GM19395 (cell line): ENCODE measurements around the gene RPS6KA5.

Source experiments
- ATAC-seq: cut with Tn5 transposase; IDR thresholded peaks from one replicate; pipeline ENCODE4 v1.9.1; 2021; ENCODE audit warnings: mild to moderate bottlenecking, moderate library complexity; ENCODE audit not compliant: unreplicated experiment

The RPS6KA5 gene

DNA sequence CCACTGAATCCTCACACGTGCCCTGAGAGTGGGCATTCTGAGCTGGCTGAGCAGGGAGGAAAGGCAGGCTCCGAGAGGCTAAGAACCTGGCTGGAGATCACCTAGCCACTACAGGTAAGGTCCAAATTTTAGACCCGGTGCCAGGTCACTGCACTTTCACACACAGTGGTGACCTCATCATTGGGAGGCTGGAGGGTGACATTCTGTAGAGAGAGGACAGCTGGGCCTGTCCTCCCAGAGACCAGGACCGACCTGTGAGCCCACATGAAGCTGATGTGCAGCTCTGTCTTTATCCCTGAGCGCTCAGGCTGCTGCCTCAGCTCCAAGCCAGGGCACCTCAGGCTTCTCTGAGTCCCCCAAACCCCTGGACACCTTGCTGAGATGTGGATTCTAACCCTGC, 248.3 kb downstream of the RPS6KA5 start:
- no peak for ATAC-seq

DNA sequence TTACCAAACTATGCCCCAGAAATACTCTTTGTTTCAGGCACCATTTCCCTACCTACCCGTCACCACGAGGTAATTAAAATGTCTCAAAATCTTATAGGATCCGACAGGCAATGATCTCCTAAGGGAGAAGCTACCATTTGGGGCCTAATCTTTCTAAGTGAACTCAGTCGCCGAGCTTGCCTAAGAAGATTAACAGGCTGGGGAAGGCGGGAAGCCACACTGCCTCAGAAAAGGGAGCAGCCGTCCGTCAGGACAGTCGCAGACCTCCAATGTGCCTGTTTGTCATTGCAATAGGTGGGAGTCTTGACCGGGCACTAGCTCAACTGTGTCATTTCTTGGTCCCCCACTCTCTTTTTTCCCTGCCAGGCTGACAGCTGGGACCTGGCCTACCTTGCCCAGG, 248.8 kb downstream of the RPS6KA5 start:
- no peak for ATAC-seq

DNA sequence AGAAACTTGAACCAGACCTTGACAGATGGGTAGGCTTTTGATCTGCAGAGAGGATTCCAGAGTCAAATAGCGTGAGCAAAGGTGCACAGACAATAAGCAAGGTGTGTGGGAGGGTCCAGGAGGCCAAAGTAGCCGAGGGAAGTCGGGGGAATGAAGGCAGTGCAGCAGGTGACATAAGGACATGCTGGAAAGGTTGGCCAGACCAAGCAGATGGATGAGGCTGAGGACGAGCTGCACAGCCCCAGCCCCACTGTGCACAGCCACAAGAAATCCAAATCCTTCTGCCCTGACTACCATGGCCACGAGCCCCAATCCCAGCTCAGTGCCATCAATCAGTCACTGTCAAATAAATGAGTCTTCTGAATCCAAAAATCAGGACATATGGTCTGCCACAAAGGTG, 249.6 kb downstream of the RPS6KA5 start:
- ATAC-seq = no peak

DNA sequence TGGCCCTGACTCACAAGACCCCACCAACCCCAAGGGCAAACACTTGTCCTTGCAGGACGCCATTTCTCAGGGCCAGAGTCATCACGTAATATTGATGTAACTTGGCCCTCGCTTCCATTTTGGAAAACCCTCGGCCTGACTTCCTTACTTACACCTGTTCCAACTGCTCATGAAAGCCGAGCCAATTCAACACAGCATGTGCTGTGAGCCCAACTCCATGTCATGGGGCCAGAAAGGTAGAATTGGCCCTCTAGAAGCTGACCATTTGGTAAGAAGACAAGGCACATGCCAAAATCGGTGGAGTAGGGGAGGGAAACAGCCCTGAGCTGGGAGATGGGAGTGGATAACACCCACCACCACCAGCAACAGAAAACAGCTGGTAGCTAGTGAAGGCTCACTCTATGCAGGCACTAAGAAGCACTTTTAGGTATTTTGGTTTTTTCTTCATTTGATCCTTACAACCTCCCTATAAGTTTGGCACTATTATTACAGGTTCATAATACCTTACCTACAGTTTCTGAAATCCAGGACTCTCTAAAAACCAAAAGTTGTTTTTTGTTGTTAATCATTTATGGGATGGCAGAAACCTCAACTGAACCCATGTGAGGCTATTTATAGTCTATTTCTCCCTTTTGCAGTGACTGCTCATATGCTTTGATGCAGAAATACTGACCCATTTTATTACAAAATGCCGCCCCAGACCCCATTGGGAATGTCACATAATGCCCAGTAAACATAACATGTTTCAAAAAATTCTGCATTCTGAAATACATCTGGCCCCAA, 250.7 kb downstream of the RPS6KA5 start:
- ATAC-seq = no peak

DNA sequence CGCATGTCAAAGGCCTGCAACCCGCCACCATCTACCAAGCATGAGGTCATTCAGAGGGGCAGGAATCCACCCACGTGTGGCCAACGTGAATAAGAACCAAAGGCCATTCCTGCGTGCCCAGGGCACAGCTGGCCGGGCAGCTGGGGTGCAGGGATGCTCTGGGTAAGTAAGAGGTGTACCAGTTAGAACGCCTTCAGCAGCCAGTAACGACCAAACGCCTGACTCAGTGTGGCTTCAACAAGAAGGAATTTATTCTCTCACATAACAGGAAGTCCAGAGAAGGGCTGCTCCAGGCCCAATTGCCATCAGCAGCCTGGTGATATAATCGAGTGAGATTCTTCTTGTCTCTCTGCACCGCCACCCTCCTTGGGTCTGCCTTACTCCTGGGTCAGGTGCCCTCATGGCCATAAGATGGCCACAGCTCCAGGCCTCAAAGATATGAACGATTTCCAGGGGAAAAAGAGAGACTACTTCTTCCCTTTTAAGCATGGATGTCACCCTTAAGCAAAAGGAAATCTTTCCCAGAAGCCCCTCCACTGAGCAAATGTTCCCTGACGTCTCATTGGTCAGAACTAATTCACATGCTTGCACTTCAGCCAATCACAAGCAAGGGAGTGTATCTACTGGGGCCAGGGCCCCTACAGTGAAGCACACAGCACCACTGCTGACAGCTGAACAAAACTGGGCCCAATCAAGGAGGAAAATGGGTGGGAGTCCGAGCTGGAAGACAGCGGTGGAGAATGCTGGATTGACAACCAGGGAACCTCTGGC, 251.5 kb downstream of the RPS6KA5 start:
- ATAC-seq = no peak

DNA sequence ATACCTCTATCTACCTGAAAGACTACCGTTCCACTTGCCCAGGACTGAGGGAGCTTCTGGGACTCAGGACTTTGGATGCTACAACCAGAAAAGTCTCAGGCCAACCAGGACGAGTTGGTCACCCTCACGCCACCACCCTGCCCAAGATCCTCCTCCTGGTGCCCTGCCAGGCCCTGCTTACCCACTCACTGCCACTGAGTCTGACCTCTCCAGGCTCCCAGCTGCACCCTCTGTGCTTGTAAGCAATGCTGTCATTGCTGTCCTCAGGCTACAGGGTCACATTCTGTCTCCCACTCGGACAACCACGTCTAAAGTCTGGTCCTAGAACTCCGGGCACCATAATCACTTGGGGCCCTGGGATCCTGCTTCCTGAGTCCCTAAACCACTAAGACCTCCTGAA, 253.4 kb downstream of the RPS6KA5 start:
- no peak for ATAC-seq

DNA sequence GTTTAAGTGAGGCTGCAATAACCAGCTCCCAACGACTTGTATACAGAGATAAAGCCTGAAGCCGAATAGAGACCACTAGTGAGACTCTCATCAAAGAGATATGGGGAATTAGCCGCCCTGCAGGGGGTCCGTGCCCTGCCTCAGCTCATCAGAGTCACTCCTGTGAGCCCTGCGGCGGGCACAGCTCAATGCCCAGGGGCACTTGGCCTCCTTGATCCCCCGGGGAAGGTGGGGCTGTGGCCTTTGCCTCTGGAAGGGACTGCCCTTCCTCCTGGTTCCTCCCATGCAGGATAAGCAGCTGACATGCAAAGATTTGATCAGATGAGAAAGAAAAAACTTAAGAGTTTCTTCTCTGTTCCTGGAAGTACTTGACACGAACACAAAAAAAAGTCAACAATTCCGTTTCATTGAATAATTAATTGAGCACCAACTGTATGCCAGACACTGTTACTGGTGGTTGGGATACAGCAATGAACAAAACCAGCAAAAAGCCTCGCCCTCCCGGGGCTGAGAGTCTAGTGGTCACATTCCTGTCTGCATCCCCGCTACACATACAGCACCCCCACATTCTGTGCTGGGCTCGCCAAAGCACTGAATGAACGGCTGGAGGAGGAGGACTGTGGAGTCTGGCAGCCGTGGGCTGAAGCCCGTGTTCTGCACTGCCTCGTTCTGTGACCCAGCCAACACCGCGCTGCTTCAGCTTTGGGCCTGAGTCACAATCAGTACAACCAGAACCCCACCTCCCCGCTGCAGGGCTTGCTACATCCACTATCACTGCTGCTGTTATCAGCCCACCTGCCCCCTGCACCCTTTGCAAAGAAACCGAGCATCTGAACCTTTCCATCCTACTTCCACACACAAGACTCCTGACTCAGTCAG, 254.5 kb downstream of the RPS6KA5 start:
- no peak for ATAC-seq

DNA sequence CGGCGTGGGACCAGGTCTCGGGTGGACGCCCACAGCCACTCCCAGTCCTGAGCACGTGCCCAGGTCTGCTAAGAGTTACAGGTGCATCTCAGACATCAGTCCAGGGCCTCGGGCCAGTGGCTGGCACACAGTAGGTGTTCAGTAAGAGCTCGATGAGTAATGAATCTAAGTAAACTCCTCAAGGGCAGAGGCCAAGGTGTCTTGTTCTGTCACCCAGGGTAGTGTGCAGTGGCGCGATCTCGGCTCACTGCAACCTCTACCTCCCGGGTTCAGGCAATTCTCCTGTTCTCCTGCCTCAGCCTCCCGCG, 255.4 kb downstream of the RPS6KA5 start:
- no peak for ATAC-seq

DNA sequence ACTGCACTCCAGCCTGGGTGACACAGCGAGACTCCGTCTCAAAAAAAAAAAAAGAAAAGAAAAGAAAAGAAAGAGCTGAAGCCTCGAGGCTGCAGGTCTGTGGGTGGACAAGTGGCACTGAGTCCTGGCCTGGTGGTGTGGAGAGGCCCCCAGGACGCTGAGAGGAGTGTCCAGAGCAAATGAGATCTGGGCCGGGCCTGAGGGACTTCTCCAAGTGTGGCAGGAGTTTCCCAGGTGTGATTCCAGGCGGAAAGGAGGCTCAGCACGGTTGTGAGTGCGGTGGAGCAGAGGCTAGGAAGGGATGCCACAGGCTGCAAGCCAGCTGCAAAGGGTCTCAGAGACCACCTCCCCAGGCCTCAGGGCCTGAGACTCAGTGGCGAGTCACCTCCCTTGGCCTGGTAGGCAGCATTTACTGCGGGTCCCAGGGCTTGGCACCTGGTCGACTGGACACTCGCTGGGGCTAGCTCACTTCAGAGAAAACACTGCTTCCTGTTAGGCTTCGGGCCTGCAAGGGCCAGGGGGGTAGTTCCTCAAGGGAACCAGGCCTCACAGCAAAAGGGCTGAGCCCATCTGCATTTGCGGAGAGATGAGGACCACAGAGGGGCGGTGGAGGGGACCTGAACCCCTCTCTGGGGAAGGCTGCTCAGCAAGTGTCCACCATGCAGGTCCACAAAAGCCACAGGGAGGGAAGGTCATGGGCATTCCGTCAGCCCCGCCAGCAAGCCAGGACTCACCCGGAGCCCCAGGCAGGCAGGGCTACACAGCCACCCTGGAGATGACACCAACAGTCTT, 256.0 kb downstream of the RPS6KA5 start:
- ATAC-seq = no peak

DNA sequence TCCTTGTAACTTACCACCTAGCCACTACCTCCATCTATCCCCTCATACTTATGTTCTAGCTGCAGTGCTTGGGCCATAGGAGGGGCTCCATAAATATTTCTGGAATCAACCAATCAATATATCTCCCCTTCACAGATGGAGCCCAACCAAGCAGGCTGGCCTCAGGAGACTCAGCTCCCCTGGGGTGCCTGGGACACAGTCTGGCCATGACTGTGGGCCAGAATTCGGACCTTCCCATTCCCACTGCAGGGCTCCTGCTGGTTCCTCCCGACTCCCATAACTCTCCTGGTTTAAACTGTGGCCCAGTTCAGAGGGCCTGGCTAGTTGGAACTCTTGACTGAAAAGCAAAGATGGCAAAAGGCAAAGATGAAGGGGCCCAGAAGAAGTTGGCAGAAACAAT, 257.2 kb downstream of the RPS6KA5 start:
- no peak for ATAC-seq

DNA sequence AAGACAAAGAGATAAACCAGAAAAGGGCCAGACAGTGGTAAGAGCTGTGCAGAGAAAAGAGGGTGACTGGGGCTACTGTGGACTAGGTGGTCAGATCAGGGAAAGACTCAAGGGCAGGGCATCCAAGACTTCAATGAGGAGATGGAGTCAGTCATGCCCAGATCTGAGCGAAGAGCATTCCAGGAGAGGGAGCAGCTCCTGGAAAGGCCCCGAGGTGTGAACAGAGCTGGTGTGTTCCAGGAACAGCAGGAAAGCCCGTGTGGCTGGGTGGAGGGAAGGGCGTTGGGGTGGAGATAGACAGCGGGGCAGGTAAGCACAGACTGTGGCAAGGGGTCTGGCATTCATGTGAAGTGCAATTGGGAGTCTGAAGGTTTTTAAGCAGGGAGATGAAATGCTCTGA, 261.0 kb downstream of the RPS6KA5 start:
- no peak for ATAC-seq

DNA sequence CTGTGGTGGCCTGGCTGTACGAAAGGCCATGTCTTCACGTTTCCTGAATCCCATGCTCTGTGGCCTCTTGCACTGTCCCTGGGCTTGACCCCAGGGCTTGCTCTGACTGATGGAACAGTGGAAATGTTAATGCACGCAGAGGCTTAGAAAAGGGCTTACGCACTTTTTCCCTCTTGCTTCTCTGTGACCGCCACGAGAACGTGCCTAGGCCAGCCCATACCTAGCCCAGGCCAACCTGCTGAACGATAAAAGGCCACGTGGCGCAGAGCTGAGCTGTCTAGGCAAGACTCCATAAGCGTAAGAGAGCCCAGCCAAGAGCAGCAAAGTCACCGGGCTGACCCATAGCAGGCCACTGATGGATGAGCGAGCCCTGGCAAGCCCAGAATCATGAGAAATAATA, 262.5 kb downstream of the RPS6KA5 start:
- ATAC-seq = no peak
